Kidney (tissue), 14 donors: ENCODE results near the gene KLHL22. TPM values are rescaled to one million over a fixed set of nuclear protein-coding genes. Genes with fewer than 3 reads are reported as not detected.
"Not testable (repeated sequence)": the region's sequence is repeated elsewhere in the genome, so short reads cannot be mapped to it uniquely, and the experiment has no call there.

Source experiments
- DNase-seq, 5 donors: peaks; one replicate each; pipeline ENCODE4 v3.0.0-alpha.2; 2013 to 2020
- FAIRE-seq: peaks from 2 replicates; lab custom pipeline; 2012; peaks lifted over from hg19 to GRCh38; lab: Jason Lieb, UNC
- H3K27ac ChIP-seq, 2 donors: one replicate each; pipeline ENCODE4 v1.7.0; 2013; ENCODE audit warnings: low read depth in 2 of 2, low read length in 2 of 2, inconsistent platforms in 1 of 2
- H3K27me3 ChIP-seq: one replicate; pipeline ENCODE4 v1.7.1; 2013; ENCODE audit warnings: low read length, inconsistent platforms; ENCODE audit not compliant: control insufficient read depth, insufficient read depth
- H3K36me3 ChIP-seq, 3 donors: one replicate each; pipeline versions ENCODE4 v1.7.0 to v1.7.1; 2013; ENCODE audit warnings: low read length in 3 of 3, control low read depth in 1 of 3, inconsistent platforms in 1 of 3; ENCODE audit not compliant: insufficient read depth in 3 of 3, control insufficient read depth in 2 of 3
- H3K4me1 ChIP-seq, 3 donors: one replicate each; pipeline versions ENCODE4 v1.7.0 to v1.7.1; 2013; ENCODE audit warnings: low read length in 3 of 3, inconsistent platforms in 1 of 3, low read depth in 1 of 3; ENCODE audit not compliant: control insufficient read depth in 2 of 3, insufficient read depth in 2 of 3
- H3K4me3 ChIP-seq, 3 donors: one replicate each; pipeline versions ENCODE4 v1.7.0 to v1.8.1; 2013; ENCODE audit warnings: low read length in 3 of 3, control low read depth in 1 of 3, inconsistent platforms in 1 of 3
- H3K9ac ChIP-seq, 3 donors: one replicate each; pipeline versions ENCODE4 v1.7.0 to v1.7.1; 2013; ENCODE audit warnings: low read length in 3 of 3, control low read depth in 1 of 3, inconsistent platforms in 1 of 3
- H3K9me3 ChIP-seq, 3 donors: one replicate each; pipeline versions ENCODE4 v1.7.0 to v1.7.1; 2013; ENCODE audit warnings: low read length in 3 of 3, control low read depth in 1 of 3, inconsistent platforms in 1 of 3; ENCODE audit not compliant: control insufficient read depth in 2 of 3, insufficient read depth in 1 of 3
- intact Hi-C: fragments of 100-400 bp; cut with DNase I; formaldehyde crosslinking; loops from one replicate; pipeline ENCODE4 v1.11.1; 2022
- polyA plus RNA-seq: library from polyadenylated mRNA; stranded (reverse); fragments of 350-450 nt; fragmentation: Illumina TruSeq; extraction: RNeasy Lipid Tissue Mini Kit (QIAGEN cat#74804); gene quantifications from one replicate; pipeline ENCODE4 v1.2.3, GENCODE V29; 2014; ENCODE audit warnings: low read depth, low replicate concordance; ENCODE audit not compliant: insufficient read depth
- total RNA-seq: library from RNA; stranded (reverse); fragmentation: NEBNext Ultra II Directional; extraction: Animal tissue kit (Norgen Biotek cat#: 25700); gene quantifications from one replicate; pipeline ENCODE4 v1.2.1, GENCODE V29; 2021
- TF ChIP-seq, protein P1 (sequence below): IDR thresholded peaks from 3 replicates; pipeline ENCODE4 v1.5.1; 2012; ENCODE audit warnings: mild to moderate bottlenecking, moderate library complexity, borderline replicate concordance; ENCODE audit not compliant: insufficient read depth; ENCODE audit errors: extremely low read depth
- donor health status: control.
- donor health status: control.
- donor health status: control.
- donor health status: control.
- donor health status: control.
- donor health status: DM: yes; HTN: yes; CAD: no.
- donor health status: Normal renal cell carcinoma (clear cell type).

The KLHL22 gene
- total and polyA plus RNA-seq, 2 donors from 2014 or later, result 22.4 to 24.3 TPM

DNA sequence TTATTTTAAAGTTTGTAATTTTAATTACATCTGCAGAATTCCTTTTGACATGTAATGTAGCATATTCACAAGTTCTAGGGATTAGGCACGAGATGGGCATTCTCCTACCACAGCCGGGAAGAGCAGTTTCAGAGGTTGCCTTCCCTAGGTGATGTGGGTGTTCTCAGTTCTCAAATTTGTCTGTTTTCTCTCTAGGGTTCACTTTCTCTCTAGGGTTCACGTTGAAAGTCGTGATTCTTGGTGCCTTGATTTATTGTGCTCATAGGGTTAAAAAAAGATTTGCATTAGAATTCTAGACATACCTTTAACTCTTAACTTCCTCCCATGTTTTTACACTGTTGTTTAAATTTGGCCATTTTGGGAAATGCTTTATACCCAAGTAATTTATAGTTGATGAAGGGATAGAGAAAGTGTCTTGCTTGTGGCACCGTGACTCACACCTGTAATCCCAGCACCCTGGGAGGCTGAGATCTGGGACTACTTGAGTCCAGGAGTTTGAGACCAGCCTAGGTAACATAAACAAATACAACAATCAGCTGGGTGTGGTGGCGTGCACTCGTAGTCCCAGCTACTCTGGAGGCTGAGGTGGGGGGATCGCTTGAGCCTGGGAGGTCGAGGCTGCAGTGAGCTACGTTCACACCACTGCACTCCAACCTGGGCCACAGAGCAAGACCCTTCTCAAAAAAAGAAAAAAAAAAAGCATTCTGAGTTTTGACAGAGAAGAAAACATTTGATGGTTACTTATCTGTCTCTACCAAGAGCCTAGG is 15.4 kb upstream of the KLHL22 start:
- Histone ChIP-seq H3K9ac (peak overlapping the region in 1 of 3 donors; percentile 13), H3K4me1 (peaks cover 0 to 26% (median 20%) of the 10 kb centered on the region in 3 donors), H3K27me3 (no peaks in the 10 kb centered on the region), H3K27ac (no peak overlapping the region), H3K9me3 (no peaks in the 10 kb centered on the region), H3K36me3 (peaks cover 0 to 3% (median 0%) of the 10 kb centered on the region in 3 donors), H3K4me3 (no peak overlapping the region)
- FAIRE-seq (no peak), DNase-seq (no peak)
- TF ChIP-seq, protein P1, sequence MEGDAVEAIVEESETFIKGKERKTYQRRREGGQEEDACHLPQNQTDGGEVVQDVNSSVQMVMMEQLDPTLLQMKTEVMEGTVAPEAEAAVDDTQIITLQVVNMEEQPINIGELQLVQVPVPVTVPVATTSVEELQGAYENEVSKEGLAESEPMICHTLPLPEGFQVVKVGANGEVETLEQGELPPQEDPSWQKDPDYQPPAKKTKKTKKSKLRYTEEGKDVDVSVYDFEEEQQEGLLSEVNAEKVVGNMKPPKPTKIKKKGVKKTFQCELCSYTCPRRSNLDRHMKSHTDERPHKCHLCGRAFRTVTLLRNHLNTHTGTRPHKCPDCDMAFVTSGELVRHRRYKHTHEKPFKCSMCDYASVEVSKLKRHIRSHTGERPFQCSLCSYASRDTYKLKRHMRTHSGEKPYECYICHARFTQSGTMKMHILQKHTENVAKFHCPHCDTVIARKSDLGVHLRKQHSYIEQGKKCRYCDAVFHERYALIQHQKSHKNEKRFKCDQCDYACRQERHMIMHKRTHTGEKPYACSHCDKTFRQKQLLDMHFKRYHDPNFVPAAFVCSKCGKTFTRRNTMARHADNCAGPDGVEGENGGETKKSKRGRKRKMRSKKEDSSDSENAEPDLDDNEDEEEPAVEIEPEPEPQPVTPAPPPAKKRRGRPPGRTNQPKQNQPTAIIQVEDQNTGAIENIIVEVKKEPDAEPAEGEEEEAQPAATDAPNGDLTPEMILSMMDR, result no peak
- intact Hi-C loops, result no loop called here

DNA sequence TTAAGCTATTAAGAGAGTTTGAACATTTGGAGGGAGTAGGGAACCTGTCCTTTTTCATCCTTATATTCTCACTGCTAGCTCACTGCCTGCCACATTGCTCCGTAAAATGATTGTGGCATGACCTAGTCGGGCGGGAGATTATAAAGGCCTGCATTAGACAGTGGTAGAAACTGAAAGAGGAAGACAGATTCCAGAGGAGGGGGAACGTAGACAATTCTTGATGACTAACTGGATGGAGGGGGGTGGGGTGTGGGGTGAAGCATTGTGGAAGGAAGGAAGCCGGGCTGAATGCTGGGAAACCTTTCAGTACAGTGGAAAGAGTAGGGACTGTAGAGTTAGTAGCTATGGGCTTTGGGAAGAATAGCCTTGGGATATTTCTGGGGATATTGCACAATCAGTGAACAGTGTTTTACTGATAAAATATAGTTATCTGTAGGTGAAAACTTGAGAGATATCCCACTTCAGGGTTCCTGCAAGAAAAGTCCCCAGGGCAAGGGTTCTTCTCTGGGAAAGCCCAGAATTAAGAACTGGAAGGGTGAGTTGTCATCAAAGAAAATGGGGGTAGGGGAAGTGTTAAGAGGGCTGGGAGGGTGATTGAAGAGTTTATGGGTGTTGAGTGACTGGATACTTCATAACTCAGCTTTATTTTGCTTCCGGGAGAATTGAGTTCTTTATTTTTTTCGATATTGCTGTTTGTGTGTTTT is 13.9 kb upstream of the KLHL22 start:
- peaks cover 0 to 26% (median 20%) of the 10 kb centered on the region in 3 donors for H3K4me1 ChIP-seq
- H3K4me3 ChIP-seq, result peak overlapping the region; percentile 14 to 93 (median 60)
- no peak for FAIRE-seq
- peak overlapping the region; percentile 72 to 78 for H3K27ac ChIP-seq
- no peaks in the 10 kb centered on the region for H3K27me3 ChIP-seq
- peak overlapping the region; percentile 14 to 72 (median 35) for H3K9ac ChIP-seq
- H3K9me3 ChIP-seq, result no peaks in the 10 kb centered on the region
- H3K36me3 ChIP-seq, result peaks cover 0 to 3% (median 0%) of the 10 kb centered on the region in 3 donors
- peak in 4 of 5 donors; percentile 37 to 89 (median 73) for DNase-seq
- intact Hi-C loops, result no loop called here
- TF ChIP-seq, protein P1, result no peak

DNA sequence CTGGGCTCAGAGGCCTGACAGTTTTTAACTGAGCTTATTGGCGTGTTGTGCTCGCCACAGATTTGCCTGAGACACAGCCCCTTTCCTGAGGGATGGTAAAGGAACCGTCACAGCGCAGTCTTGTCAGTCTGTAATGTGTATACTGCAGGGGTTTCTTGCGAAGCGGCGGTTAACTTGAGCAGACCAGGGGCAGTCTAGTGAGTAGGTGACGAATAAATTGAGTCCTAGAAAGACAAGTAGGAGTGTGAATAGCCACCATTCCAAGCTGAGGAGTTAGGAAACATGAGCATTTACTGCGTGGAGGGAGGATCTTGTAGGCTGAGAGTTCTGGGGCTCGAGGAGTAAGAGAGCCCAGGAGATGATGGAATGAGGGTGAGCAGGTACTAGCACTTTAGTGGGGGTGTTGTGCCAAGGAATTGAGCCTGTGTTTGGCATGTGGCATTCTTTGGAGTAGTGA is 13.2 kb upstream of the KLHL22 start:
- intact Hi-C loops, result no loop called here
- Histone ChIP-seq H3K27ac (peak overlapping the region; percentile 65 to 72), H3K4me3 (peak overlapping the region; percentile 60 to 93 (median 86)), H3K27me3 (no peaks in the 10 kb centered on the region), H3K36me3 (peaks cover 0 to 3% (median 0%) of the 10 kb centered on the region in 3 donors), H3K4me1 (peaks cover 0 to 26% (median 20%) of the 10 kb centered on the region in 3 donors), H3K9me3 (no peaks in the 10 kb centered on the region), H3K9ac (peak overlapping the region; percentile 14 to 72 (median 35))
- TF ChIP-seq, protein P1, result no peak
- peak in 1 of 5 donors; percentile 32 for DNase-seq
- no peak for FAIRE-seq

DNA sequence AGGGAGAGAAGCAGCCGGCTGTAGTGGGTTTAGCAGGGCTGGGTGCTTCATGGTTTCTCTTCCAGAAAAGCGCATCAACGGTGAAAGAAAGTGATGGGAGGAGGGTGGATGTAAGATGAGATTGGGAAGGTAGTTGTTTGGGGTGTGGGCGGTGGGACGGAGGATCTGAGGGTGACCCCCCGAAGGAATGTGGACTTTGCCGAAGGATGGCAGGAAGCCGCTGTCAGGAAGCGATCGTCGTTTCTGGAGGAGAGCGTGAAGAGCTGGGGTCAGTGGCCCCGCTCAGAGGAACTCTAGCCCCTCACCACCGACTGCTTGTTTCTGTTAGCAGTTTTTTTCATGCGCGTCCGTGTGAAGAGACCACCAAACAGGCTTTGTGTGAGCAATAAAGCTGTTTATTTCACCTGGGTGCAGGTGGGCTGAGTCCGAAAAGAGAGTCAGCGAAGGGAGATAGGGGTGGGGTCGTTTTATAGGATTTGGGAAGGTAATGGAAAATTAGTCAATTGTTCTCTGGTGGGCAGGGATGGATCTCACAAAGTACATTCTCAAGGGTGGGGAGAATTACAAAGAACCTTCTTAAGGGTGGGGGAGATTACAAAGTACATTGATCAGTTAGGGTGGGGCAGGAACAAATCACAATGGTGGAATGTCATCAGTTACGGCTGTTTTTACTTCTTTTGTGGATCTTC is 12.6 kb upstream of the KLHL22 start:
- H3K27me3 ChIP-seq, FAIRE-seq, intact Hi-C loops, H3K36me3 ChIP-seq, H3K9me3 ChIP-seq: not testable (repeated sequence)
- Histone ChIP-seq H3K27ac (peak overlapping the region; percentile 92 to 97), H3K9ac (peak overlapping the region; percentile 68 to 97 (median 84)), H3K4me3 (peak overlapping the region; percentile 86 to 95 (median 93)), H3K4me1 (peaks cover 0 to 26% (median 20%) of the 10 kb centered on the region in 3 donors)
- DNase-seq, result peak in 1 of 5 donors; percentile 66
